NCI-H226 (cell line): ENCODE data around the gene TAF15.

Source experiments
- DNase-seq: peaks from one replicate; pipeline ENCODE4 v3.0.0-alpha.2; 2015

Gene TAF15

DNA sequence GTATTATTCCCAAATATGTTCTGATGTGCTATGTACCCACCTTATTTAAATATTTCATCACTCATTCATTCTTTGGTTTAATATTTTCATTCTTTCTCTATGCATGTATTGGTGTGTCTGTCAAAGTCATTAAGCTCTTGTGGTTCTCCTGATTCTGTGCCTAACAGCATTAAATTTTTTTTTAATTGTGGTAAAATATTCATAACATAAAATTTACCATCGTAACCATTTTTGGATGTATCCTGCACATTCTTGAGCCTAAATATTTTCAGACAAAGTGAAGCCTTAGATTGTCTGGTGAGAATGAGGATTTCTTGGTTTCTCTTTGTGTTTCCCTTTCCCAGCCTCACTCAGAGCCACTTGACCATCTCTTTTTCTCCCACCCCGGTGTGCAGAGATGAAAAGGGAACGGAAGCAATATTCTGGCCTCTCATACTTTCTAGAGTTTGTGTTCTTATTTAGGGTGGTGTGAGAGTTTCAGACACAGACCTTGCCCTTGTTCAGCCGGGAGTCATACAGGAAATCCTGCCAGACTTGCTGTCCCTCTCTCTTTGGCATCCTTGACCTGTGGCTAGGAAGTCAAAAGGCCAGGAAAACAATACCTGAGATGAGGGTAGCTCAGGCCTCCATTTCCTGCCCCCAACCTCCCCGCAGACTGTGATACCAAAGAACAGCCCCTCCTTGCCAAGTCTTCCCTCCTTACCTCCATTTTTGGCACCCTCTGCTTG lies 66.0 kb downstream of the TAF15 start:
- no peak for DNase-seq

DNA sequence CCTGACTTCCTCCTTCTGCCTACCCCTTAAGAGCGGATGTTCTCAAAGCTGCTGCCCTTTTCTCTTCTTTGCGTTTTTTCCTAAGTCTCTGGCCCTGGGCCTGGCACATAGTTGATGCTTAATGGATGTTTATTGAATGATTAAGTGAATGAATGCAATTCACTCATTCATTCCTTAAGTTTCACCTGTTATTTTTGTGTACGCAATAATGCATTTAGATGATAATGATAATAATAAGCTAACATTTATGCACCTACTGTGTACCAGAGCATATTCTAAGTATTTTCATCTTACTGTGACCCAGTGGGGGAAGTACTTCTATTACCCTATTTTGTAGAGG lies 66.5 kb downstream of the TAF15 start:
- DNase-seq: no peak

GRCh38 chr17:35876534-35876933 lies 67.2 kb downstream of the TAF15 start:
- DNase-seq: no peak

GRCh38 chr17:35877345-35878029 lies 68.2 kb downstream of the TAF15 start:
- no peak for DNase-seq

GRCh38 chr17:35878361-35878760 lies 69.1 kb downstream of the TAF15 start:
- no peak for DNase-seq

- peak; percentile 62 for DNase-seq
Measured at GRCh38 chr17:35879773-35880654, 70.7 kb downstream of the TAF15 start, which contains the start of gene CCL5. Gene CCL5 (minus strand): TSS chr17:35880360.

GRCh38 chr17:35889241-35889640 lies 80.0 kb downstream of the TAF15 start:
- DNase-seq: no peak

GRCh38 chr17:35889818-35890773 lies 80.8 kb downstream of the TAF15 start:
- DNase-seq: peak; percentile 85

GRCh38 chr17:35890774-35891155 lies 81.5 kb downstream of the TAF15 start:
- no peak for DNase-seq

- no peak for DNase-seq
Measured at GRCh38 chr17:35891269-35891668, 82.0 kb downstream of the TAF15 start.

- no peak for DNase-seq
Measured at GRCh38 chr17:35892091-35893035, 83.1 kb downstream of the TAF15 start.

DNA sequence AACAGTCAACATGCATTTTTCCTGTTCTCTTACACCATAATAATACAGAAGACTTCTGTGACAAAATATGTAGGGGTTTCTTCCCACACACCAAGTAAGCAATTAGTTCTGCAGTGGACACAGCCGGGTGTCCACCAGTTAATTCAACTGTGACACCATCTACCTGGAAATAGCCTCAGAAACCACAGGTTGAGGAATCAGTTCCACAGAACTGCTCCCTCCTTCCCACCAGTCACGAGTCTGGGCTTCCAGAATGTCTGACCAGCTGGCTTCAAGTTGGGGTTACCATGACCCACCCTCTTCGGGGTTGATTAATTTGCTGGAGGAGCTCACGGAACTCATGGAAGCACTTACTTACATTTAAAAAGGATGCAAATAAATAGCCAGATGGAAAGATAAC lies 84.5 kb downstream of the TAF15 start:
- no peak for DNase-seq

DNA sequence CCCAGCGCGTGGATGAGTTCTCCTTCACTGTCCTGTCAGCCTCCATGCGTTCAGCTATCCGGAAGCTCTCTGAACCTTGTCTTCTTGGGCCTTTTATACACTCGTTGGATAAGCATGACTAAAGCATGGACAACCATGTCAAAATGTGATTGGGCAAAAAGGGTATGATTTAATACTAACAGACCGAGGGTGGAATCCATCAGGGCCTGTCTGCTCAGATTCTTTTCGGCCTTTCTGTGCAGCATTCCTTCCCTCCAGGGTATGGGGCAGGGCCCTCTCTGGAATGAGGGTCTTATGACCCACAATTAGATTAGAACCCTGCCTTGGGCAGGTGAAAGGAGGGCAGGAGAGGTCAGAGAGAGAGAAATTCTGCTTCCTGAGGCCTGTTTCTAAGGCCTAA lies 84.9 kb downstream of the TAF15 start:
- no peak for DNase-seq

- DNase-seq: peak; percentile 25
Measured at GRCh38 chr17:35895636-35896587, 86.6 kb downstream of the TAF15 start.
